AG08396 (cell line): Measurements from ENCODE around the gene TPRG1.

Experiments
- DNase-seq: peaks from one replicate; pipeline ENCODE4 v3.0.0; 2012; ENCODE audit warnings: low spot score, mixed read lengths

Gene TPRG1

DNA sequence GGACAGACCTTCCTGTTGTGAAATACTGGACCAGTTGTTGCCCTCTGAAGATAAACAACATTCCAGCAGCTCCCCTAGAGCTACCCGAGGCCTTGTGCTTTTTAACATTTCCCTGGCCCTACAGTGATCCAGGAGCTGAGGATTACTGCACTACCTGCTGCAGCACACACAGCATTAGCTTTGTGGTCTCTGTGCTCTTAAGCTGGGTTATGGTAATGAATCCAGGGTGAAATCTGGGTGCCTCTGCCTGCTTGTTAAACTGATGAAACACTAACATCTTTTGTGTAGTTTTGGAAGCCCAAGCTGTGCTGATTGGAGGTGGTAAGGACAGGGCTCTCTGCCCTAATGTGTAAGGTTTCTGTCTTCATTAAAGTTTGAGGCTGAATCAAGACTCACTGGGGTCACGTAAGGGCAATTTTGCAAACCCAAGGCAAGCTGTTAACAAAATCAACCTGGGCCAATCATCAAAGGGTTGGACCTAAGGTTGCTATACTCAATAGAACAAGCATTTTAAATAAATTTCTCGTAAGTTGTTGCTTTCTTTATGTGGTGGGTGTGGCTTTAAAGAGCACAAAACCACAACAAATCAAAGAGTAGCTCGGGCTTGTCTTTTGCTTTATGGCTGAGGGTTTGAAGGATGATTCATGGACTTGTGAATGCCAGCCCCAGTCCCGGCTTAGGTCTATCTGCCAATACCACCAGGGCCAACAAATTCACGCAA lies 183.9 kb downstream of the TPRG1 start:
- peak; percentile 44 for DNase-seq

DNA sequence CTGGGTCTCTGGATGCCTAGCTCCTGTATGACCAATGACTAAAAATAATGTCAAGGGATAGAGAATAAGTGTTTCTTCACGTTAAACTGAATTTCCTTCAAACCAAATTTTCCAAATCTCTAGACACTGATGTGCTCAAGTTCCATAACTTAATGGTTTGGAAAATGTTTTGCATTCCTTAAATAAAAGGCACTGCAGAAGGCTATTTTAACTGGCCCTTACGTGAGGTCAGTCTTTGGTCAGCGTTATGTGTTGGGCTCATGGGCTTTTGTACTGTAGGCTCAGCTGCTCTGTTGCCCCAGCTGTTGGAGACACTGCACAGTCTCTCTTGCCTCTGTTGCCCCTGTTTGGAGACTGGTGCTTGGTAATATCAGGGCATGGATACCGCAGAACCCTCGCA lies 188.5 kb downstream of the TPRG1 start:
- DNase-seq, result no peak

DNA sequence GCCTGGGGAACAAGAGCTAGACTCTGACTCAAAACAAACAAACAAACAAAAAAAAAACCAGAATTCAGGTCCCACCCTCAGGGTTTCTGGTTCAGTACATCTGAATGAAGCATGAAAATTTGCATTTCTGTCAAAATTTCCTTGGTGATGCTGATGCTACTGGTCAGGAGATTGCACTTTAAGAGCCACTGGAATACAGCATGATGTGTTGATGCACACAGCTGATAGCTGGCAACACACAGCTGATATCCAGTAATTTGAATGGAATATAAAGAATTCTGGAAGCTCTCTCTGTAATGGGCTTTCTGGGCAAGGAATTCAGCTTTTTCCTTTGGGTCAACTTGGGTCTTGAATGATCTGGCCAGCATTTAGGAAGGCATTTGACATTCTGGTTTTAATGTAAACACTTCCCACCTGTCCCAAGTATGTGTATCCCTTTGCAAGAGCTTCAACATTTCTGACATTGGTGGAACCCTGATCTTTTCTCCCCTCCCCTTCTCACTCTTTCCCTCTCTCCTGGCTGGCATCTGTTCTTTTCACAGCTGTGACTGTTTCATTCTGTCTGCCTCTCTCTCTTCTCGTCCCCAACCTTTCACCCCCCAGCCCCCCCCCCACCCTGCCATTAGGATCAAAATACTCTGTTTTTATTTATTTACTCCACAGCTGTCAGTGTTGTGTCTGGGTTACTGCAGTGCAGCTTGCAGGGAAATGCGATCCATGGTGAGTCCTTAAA lies 189.5 kb downstream of the TPRG1 start:
- DNase-seq, result no peak

DNA sequence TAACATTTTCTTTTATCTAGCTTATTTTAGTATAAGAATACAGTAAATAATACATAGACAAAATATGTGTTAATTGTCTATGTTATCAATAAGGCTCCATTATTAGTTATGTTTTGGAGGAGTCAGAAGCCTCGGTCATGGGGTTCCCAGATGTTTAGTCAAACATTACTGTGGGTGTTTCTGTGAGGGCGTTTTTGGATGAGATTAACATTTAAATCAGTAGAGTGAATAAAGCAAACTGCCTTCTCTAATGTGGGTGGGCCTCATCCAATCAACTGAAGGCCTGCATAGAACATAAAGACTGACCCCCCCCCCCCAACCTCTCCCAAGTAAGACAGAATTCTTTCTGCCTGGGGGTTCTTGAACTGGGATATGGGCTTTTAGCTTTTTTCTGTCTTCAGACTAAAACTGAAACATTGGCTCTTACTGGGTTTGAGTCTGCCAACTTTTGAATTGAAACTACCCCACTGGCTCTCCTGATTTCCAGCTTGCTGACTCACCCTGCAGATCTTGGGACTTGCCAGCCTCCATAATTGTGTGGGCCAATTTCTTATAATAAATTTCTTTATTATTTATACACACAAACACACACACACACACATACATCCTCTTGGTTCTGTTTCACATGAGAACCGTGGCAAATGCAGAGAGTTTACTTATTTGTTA lies 192.0 kb downstream of the TPRG1 start:
- no peak for DNase-seq

DNA sequence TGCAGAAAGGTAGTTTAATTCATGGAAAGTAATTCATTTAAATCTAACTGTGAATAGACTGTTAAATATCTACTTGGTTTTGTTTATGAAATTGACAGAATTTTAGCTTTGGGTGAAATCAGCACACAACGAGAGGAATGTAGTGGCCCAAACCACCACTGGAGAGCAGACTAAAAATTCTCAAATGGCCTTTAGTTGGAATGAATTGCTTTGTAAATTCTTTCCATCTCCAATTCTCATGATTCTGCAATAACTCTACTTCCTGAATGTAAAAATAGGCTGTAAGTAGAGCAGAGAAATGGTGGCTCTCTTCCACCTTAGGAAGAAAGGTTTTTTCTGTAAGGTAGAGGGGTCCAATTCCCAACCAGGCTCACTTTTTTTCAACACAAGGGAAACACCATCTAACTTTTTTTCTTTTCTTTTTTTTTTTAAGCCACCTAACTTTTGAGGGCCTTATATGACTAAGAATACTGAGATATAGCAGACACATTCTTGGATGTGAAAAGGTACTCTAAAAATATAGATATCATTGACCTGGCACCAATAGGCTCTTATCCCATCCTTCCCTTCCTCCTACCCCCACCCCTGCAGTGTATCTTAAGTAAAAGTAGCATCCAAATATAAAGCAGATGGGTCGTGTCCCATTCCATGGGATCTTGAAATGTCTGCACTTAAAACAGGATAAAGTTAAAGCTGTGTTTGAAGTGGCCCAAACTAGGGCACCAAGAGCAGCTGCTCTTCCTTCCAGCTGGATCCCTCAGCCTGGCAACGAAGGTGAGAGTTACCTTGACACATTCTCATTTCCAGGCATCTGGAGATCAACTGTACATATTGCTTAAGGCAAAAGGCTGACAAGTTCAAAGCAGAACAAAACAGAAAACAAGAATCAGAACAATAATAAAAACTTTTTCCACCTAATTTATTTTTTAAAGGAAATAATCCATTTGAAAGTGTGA lies 194.1 kb downstream of the TPRG1 start:
- DNase-seq, result no peak

DNA sequence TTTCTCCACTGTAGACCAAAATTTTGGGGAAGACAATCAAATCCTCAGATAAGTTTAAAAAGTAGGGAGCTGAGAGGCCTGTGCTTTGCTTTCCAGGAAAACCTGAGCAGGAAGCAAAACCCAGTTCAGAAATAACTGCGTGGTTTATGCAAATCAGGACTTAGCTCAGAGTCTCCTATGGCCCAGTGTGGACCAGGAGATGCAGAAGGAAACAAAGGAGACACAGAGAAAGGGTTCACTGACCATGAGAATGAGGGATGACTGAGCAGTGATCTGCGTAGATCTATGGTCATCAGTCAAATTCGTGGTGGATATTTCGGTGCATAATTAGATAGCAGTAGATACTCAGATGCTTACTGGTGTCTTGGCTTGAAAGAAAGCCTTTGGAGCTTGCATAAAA lies 196.6 kb downstream of the TPRG1 start:
- no peak for DNase-seq

DNA sequence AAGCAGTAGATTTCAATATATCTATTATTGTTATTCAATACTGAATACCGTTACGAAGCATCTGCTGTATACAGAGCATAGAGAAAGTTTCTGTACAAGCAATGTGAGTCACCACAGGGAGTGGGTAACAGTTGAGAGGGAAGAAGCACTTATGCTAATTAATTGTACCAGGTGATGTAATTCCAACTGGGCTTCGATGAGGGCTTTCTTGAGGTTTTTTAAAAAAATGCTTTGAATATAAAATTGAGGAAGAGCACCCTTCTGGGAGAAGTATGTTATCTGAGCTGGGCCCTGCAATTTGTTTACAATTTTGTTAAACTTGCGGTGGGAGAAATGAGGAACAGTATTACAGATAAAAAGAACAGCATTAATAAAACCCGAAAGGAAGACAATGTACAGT lies 197.9 kb downstream of the TPRG1 start:
- no peak for DNase-seq

DNA sequence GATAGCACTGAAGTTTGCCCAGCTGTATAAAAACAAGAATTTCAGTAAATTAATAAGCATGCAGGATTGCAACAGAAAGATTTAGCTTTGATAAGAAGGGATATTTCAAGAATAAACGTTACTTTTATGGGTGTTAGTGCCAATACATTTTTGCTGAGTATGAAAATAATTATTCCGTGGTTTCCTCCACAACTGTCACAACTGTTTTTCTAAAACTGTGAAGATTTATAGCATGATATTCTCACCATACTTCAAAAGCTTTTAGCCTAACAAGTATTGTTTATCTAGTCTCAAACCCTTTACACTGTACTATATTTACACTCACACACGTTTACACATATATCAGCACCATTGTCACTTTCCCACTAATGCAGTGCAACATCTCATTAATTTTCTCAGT lies 200.5 kb downstream of the TPRG1 start:
- DNase-seq, result no peak
